Measurements from ENCODE around the gene AK4.
A peak's percentile ranks its signal among the peaks of the same experiment; 100 is the strongest.

The AK4 gene

GRCh38 chr1:65247419-65248359 lies 99.7 kb downstream of the AK4 start:
- DNase-seq (ENCODE audit: extremely low spot score): no peak
- no peak for TF ChIP-seq ARNT (IDR thresholded peaks at IDR 0.05)
- TF ChIP-seq NFRKB (IDR thresholded peaks at IDR 0.05): no peak
- TF ChIP-seq PKNOX1 (IDR thresholded peaks at IDR 0.05): no peak
- no peak for TF ChIP-seq ELF4 (IDR thresholded peaks at IDR 0.05)
- no peak for TF ChIP-seq ZNF384 (IDR thresholded peaks at IDR 0.05)
- no peak for TF ChIP-seq TARDBP (IDR thresholded peaks at IDR 0.05)
- CTCF ChIA-PET: interaction anchor here (1.5 kb wide), 1 partner anchor 11 kb away, joined by 4 read pairs; no protein-coding TSS in a partner anchor
- POLR2A ChIA-PET: no interaction called here

GRCh38 chr1:65250826-65251225 lies 102.8 kb downstream of the AK4 start:
- ChIA-PET POLR2A (no interaction called here), CTCF (no interaction called here)
- no peak for DNase-seq (ENCODE audit: extremely low spot score)
- TF ChIP-seq HDGF (IDR thresholded peaks at IDR 0.05; ENCODE audit: borderline replicate concordance): no peak
- no peak for TF ChIP-seq LEF1 (IDR thresholded peaks at IDR 0.05; ENCODE audit: borderline replicate concordance)
- TF ChIP-seq L3MBTL2 (conservative IDR thresholded peaks at IDR 0.05): no peak
- no peak for TF ChIP-seq SP1 (IDR thresholded peaks at IDR 0.05)
- TF ChIP-seq ELF4 (IDR thresholded peaks at IDR 0.05): no peak
- TF ChIP-seq FOXK2 (IDR thresholded peaks at IDR 0.05): no peak
- TF ChIP-seq NFRKB (IDR thresholded peaks at IDR 0.05): no peak
- TF ChIP-seq CTBP1 (IDR thresholded peaks at IDR 0.05; ENCODE audit: borderline replicate concordance): no peak
- TF ChIP-seq SUZ12 (IDR thresholded peaks at IDR 0.05): no peak
- TF ChIP-seq PKNOX1 (IDR thresholded peaks at IDR 0.05): no peak
- no peak for TF ChIP-seq FOXM1 (IDR thresholded peaks at IDR 0.05; ENCODE audit: borderline replicate concordance)
- TF ChIP-seq FOXA1 (IDR thresholded peaks at IDR 0.05): no peak
- no peak for TF ChIP-seq TARDBP (IDR thresholded peaks at IDR 0.05)
- no peak for TF ChIP-seq BHLHE40 (IDR thresholded peaks at IDR 0.05; ENCODE audit: borderline replicate concordance)
- TF ChIP-seq ARNT (IDR thresholded peaks at IDR 0.05): no peak
- no peak for TF ChIP-seq ZNF384 (IDR thresholded peaks at IDR 0.05)

GRCh38 chr1:65253800-65254319 lies 105.9 kb downstream of the AK4 start:
- TF ChIP-seq L3MBTL2 (conservative IDR thresholded peaks at IDR 0.05) (peak; percentile 54; the same call in 1 of the 2 replicates), FOXA1 (IDR thresholded peaks at IDR 0.05) (no peak)
- no peak for DNase-seq (ENCODE audit: extremely low spot score)
- ChIA-PET CTCF (interaction anchor here (1.2 to 1.4 kb wide), 2 partner anchors 165 to 205 kb away, joined by 3 read pairs; no protein-coding TSS in a partner anchor), POLR2A (interaction anchor here (0.6 to 1.7 kb wide), 8 partner anchors 9 to 166 kb away, joined by 3 to 11 read pairs (median 4); partner anchors contain the start of genes LEPR and LEPROT)

GRCh38 chr1:65254320-65255034 lies 106.5 kb downstream of the AK4 start:
- DNase-seq (ENCODE audit: extremely low spot score): peak; percentile 97
- POLR2A ChIA-PET: interaction anchor here (0.6 to 1.7 kb wide), 9 partner anchors 9 to 166 kb away, joined by 3 to 11 read pairs (median 4); partner anchors contain the start of genes LEPR and LEPROT
- TF ChIP-seq FOXM1 (IDR thresholded peaks at IDR 0.05; ENCODE audit: borderline replicate concordance) (peak; percentile 67), NFRKB (IDR thresholded peaks at IDR 0.05) (no peak), ARNT (IDR thresholded peaks at IDR 0.05) (peak; percentile 75)
- CTCF ChIA-PET: interaction anchor here (1.1 to 1.4 kb wide), 4 partner anchors 12 to 205 kb away, joined by 3 to 4 read pairs (median 3); no protein-coding TSS in a partner anchor

- TF ChIP-seq CTBP1 (IDR thresholded peaks at IDR 0.05; ENCODE audit: borderline replicate concordance): no peak
- peak; percentile 77 for TF ChIP-seq L3MBTL2 (conservative IDR thresholded peaks at IDR 0.05)
- DNase-seq (ENCODE audit: extremely low spot score): peak; percentile 50
- ChIA-PET CTCF (interaction anchor here (1.1 to 1.4 kb wide), 4 partner anchors 11 to 204 kb away, joined by 3 to 4 read pairs (median 3); no protein-coding TSS in a partner anchor), POLR2A (interaction anchor here (0.8 to 1.7 kb wide), 5 partner anchors 12 to 165 kb away, joined by 3 to 11 read pairs (median 4); partner anchors contain the start of genes LEPR and LEPROT)
Measured at GRCh38 chr1:65255035-65255655, 107.1 kb downstream of the AK4 start.

GRCh38 chr1:65255656-65256050 lies 107.7 kb downstream of the AK4 start:
- ChIA-PET CTCF (interaction anchor here (1.2 kb wide), 1 partner anchor 13 kb away, joined by 3 read pairs; no protein-coding TSS in a partner anchor), POLR2A (no interaction called here)
- DNase-seq (ENCODE audit: extremely low spot score): no peak
- no peak for TF ChIP-seq ARNT (IDR thresholded peaks at IDR 0.05)
- TF ChIP-seq NFRKB (IDR thresholded peaks at IDR 0.05): no peak
- TF ChIP-seq FOXK2 (IDR thresholded peaks at IDR 0.05): no peak
- TF ChIP-seq PKNOX1 (IDR thresholded peaks at IDR 0.05): no peak
- no peak for TF ChIP-seq LEF1 (IDR thresholded peaks at IDR 0.05; ENCODE audit: borderline replicate concordance)
